CD14-positive monocyte (primary cell): ENCODE results near the gene FRMPD1. TPM values are rescaled to one million over a fixed set of nuclear protein-coding genes. Genes with fewer than 3 reads are reported as not detected.

Experiments used
- DNase-seq, 3 donors: peaks; one replicate each; pipeline ENCODE4 v3.0.0-alpha.2; 2011 to 2022
- H2AFZ ChIP-seq: 2 replicates; pipeline ENCODE4 v1.6.0; 2012; ENCODE audit warnings: mild to moderate bottlenecking, low read depth, low read length, inconsistent platforms; ENCODE audit not compliant: insufficient read depth, poor library complexity, severe bottlenecking
- H3K27ac ChIP-seq, 2 donors: 1 replicate in 1 of 2; 2 replicates in 1 of 2; pipeline ENCODE4 v1.5.1; 2012 to 2013; ENCODE audit warnings: low read length in 2 of 2, control low read depth in 1 of 2, inconsistent platforms in 1 of 2, low read depth in 1 of 2, mild to moderate bottlenecking in 1 of 2
- H3K27me3 ChIP-seq, 2 donors: one replicate each; pipeline versions ENCODE4 v1.6.0 to v1.6.1; 2011 to 2013; ENCODE audit warnings: low read length in 2 of 2; ENCODE audit not compliant: control insufficient read depth in 2 of 2, insufficient read depth in 2 of 2
- H3K36me3 ChIP-seq, 2 donors: replicated peaks in 1 of 2; 1 replicate in 1 of 2; 2 replicates in 1 of 2; pipeline versions ENCODE4 v1.5.1 to v1.6.1; 2012 to 2013; ENCODE audit warnings: low read length in 2 of 2, control low read depth in 1 of 2, inconsistent platforms in 1 of 2, mild to moderate bottlenecking in 1 of 2; ENCODE audit not compliant: insufficient read depth in 2 of 2, control insufficient read depth in 1 of 2
- H3K4me1 ChIP-seq, 2 donors: 1 replicate in 1 of 2; 2 replicates in 1 of 2; pipeline versions ENCODE4 v1.5.1 to v1.6.1; 2012 to 2013; ENCODE audit warnings: low read length in 2 of 2, control low read depth in 1 of 2, inconsistent platforms in 1 of 2, mild to moderate bottlenecking in 1 of 2, moderate library complexity in 1 of 2; ENCODE audit not compliant: insufficient read depth in 2 of 2, control insufficient read depth in 1 of 2
- H3K4me2 ChIP-seq: replicated peaks from 2 replicates; pipeline ENCODE3; 2012; ENCODE audit warnings: low read length, moderate library complexity, mild to moderate bottlenecking; ENCODE audit not compliant: poor library complexity, severe bottlenecking; ENCODE audit errors: extremely low read depth
- H3K4me3 ChIP-seq, 3 experiments: fragments of 200-600 bp in 1 of 3; sonication (generic) in 1 of 3; replicated peaks in 1 of 3; 1 replicate in 2 of 3; 2 replicates in 1 of 3; pipeline ENCODE4 v1.5.1; 2011 to 2013; ENCODE audit warnings: low read length in 3 of 3, mild to moderate bottlenecking in 3 of 3, control low read depth in 2 of 3, low read depth in 2 of 3, inconsistent platforms in 1 of 3, moderate library complexity in 1 of 3
- H3K79me2 ChIP-seq: 2 replicates; pipeline ENCODE4 v1.6.0; 2012; ENCODE audit warnings: mild to moderate bottlenecking, control low read depth, inconsistent platforms, low read length, moderate library complexity; ENCODE audit not compliant: insufficient read depth
- H3K9ac ChIP-seq: 2 replicates; pipeline ENCODE4 v1.6.0; 2017; ENCODE audit warnings: low read length, mild to moderate bottlenecking; ENCODE audit not compliant: insufficient read depth, poor library complexity, severe bottlenecking
- H3K9me3 ChIP-seq, 2 donors: replicated peaks in 1 of 2; 1 replicate in 1 of 2; 2 replicates in 1 of 2; pipeline versions ENCODE4 v1.5.1 to v1.6.1; 2012 to 2013; ENCODE audit warnings: low read length in 2 of 2, control low read depth in 1 of 2; ENCODE audit not compliant: control insufficient read depth in 1 of 2, insufficient read depth in 1 of 2
- H4K20me1 ChIP-seq: 2 replicates; pipeline ENCODE4 v1.6.0; 2012; ENCODE audit warnings: mild to moderate bottlenecking, low read length, control low read depth, moderate library complexity; ENCODE audit not compliant: insufficient read depth
- H3K27ac Mint-ChIP-seq, 7 donors: one replicate each; pipeline ENCODE4 v1.8.0; 2020; ENCODE audit warnings: mild to moderate bottlenecking in 7 of 7, mixed read lengths in 7 of 7, moderate library complexity in 6 of 7, inconsistent platforms in 2 of 7
- H3K27me3 Mint-ChIP-seq, 3 donors: one replicate each; pipeline ENCODE4 v1.8.0; 2021 to 2022; ENCODE audit warnings: low read depth in 3 of 3, mild to moderate bottlenecking in 3 of 3, mixed read lengths in 3 of 3, moderate library complexity in 3 of 3, inconsistent platforms in 1 of 3
- H3K36me3 Mint-ChIP-seq, 2 donors: one replicate each; pipeline ENCODE4 v1.8.0; 2020; ENCODE audit warnings: mixed read lengths in 2 of 2, inconsistent platforms in 1 of 2, mild to moderate bottlenecking in 1 of 2
- H3K4me1 Mint-ChIP-seq: one replicate; pipeline ENCODE4 v1.8.0; 2020; ENCODE audit warnings: mild to moderate bottlenecking, mixed read lengths
- H3K4me3 Mint-ChIP-seq, 2 donors: one replicate each; pipeline ENCODE4 v1.8.0; 2020; ENCODE audit warnings: mild to moderate bottlenecking in 2 of 2, mixed read lengths in 2 of 2, moderate library complexity in 1 of 2
- H3K9me3 Mint-ChIP-seq, 7 donors: one replicate each; pipeline ENCODE4 v1.8.0; 2020 to 2022; ENCODE audit warnings: mixed read lengths in 7 of 7, mild to moderate bottlenecking in 6 of 7, moderate library complexity in 6 of 7, inconsistent platforms in 2 of 7
- CTCF ChIP-seq: fragments of 200-600 bp; IDR thresholded peaks from one replicate; pipeline ENCODE4 v1.8.0; 2022; ENCODE audit warnings: antibody characterized with exemption, mild to moderate bottlenecking
- WGBS: methylation state at CpG from one replicate; pipeline ENCODE4 v1.1.5; 2013; ENCODE audit warnings: missing lambda C conversion rate; ENCODE audit not compliant: insufficient coverage; 5-methylcytosine and 5-hydroxymethylcytosine counted together
- intact Hi-C, 2 donors: fragments of 100-400 bp; cut with micrococcal nuclease; formaldehyde crosslinking; loops; one replicate each; pipeline versions ENCODE4 v1.15.0 to v1.15.1; 2023
- polyA plus RNA-seq, 3 donors: library from polyadenylated mRNA; depleted of rRNA in 1 of 3; unstranded in 2 of 3; stranded (reverse) in 1 of 3; fragments of 300-500 nt in 2 of 3; fragments of >200 nt in 1 of 3; fragmentation: Illumina TruSeq in 2 of 3; gene quantifications; 1 replicate in 2 of 3; 2 replicates in 1 of 3; pipeline ENCODE4 v1.2.3, GENCODE V29; 2012 to 2021

The FRMPD1 gene
- polyA plus RNA-seq, 3 donors, result 0.03 TPM; not detected in 2

GRCh38 chr9:37693260-37693659, 42.5 kb downstream of the FRMPD1 start:
- Histone ChIP-seq H3K79me2 (no peaks in the 10 kb centered on the region), H3K9ac (no peak overlapping the region), H2AFZ (no peak overlapping the region), H3K27me3 (peaks cover 0 to 2% of the 10 kb centered on the region in 2 donors), H3K36me3 (no peaks in the 10 kb centered on the region), H4K20me1 (no peaks in the 10 kb centered on the region), H3K9me3 (no peaks in the 10 kb centered on the region), H3K4me3 (no peak overlapping the region), H3K4me1 (no peaks in the 10 kb centered on the region), H3K4me2 (no peak overlapping the region), H3K27ac (no peak overlapping the region)
- no peak for DNase-seq
- TF ChIP-seq CTCF, result no peak
- intact Hi-C loops, result no loop called here
- Mint-ChIP-seq H3K27ac (no peak overlapping the region), H3K27me3 (peaks cover 2 to 3% (median 3%) of the 10 kb centered on the region in 3 donors), H3K9me3 (peaks cover 0 to 4% (median 0%) of the 10 kb centered on the region in 7 donors), H3K4me3 (no peak overlapping the region), H3K4me1 (no peaks in the 10 kb centered on the region), H3K36me3 (no peaks in the 10 kb centered on the region)
- WGBS, result 0% methylated on average over 4 of the region's 4 CpGs

- no peak overlapping the region for H3K27ac ChIP-seq
- H2AFZ ChIP-seq, result no peak overlapping the region
- H3K27me3 ChIP-seq, result peaks cover 0 to 2% of the 10 kb centered on the region in 2 donors
- 80% methylated on average over 1 of the region's 5 CpGs for WGBS
- no peak overlapping the region for H3K9ac ChIP-seq
- TF ChIP-seq CTCF, result no peak
- no peaks in the 10 kb centered on the region for H3K36me3 Mint-ChIP-seq
- no peaks in the 10 kb centered on the region for H3K4me1 ChIP-seq
- H3K9me3 Mint-ChIP-seq, result peaks cover 0 to 4% (median 2%) of the 10 kb centered on the region in 7 donors
- no peak overlapping the region for H3K27ac Mint-ChIP-seq
- H3K36me3 ChIP-seq, result no peaks in the 10 kb centered on the region
- H3K4me2 ChIP-seq, result no peak overlapping the region
- H3K4me1 Mint-ChIP-seq, result no peaks in the 10 kb centered on the region
- H3K4me3 ChIP-seq, result no peak overlapping the region
- H4K20me1 ChIP-seq, result no peaks in the 10 kb centered on the region
- no peaks in the 10 kb centered on the region for H3K9me3 ChIP-seq
- no peaks in the 10 kb centered on the region for H3K79me2 ChIP-seq
- H3K27me3 Mint-ChIP-seq, result peaks cover 2 to 3% (median 3%) of the 10 kb centered on the region in 3 donors
- H3K4me3 Mint-ChIP-seq, result no peak overlapping the region
- no peak for DNase-seq
- intact Hi-C loops, result no loop called here
Measured at GRCh38 chr9:37694355-37694754, 43.6 kb downstream of the FRMPD1 start.
